Mucosa of descending colon (tissue), 3 donors: ENCODE results near the gene VPS36. TPM values are rescaled to one million over a fixed set of nuclear protein-coding genes. Genes with fewer than 3 reads are reported as not detected.

ENCODE experiments used
- ATAC-seq: fragments of 200-7000 bp; cut with Tn5 transposase; one replicate; pipeline ENCODE4 v1.9.1; 2020; ENCODE audit warnings: mild to moderate bottlenecking, moderate library complexity
- DNase-seq, 3 donors: peaks; one replicate each; pipeline ENCODE4 v3.0.0-alpha.2; 2020
- H3K36me3 ChIP-seq: fragments of 200-600 bp; one replicate; pipeline ENCODE4 v1.8.0; 2021; ENCODE audit warnings: low read depth, mild to moderate bottlenecking
- H3K4me1 ChIP-seq: fragments of 200-600 bp; one replicate; pipeline ENCODE4 v1.8.0; 2021; ENCODE audit warnings: low read depth, mild to moderate bottlenecking
- H3K4me3 ChIP-seq: fragments of 200-600 bp; one replicate; pipeline ENCODE4 v1.8.0; 2021; ENCODE audit warnings: mild to moderate bottlenecking
- H3K9me3 ChIP-seq: fragments of 200-600 bp; one replicate; pipeline ENCODE4 v1.8.0; 2021; ENCODE audit warnings: mild to moderate bottlenecking
- CTCF ChIP-seq: fragments of 200-600 bp; IDR thresholded peaks from one replicate; pipeline ENCODE4 v1.8.0; 2022; ENCODE audit warnings: antibody characterized with exemption, mild to moderate bottlenecking
- intact Hi-C, 2 donors: fragments of 100-400 bp; cut with DNase I in 1 of 2; cut with micrococcal nuclease in 1 of 2; formaldehyde crosslinking; loops; one replicate each; pipeline versions ENCODE4 v1.11.0 to v1.11.1; 2022; cut with DNase I, micrococcal nuclease
- total RNA-seq, 3 donors: library from RNA; stranded (reverse); fragmentation: NEBNext Ultra II Directional in 2 of 3; extraction: Animal tissue kit (Norgen Biotek cat#: 25700) in 2 of 3; gene quantifications; one replicate each; pipeline versions ENCODE4 v1.2.1 to v1.2.4, GENCODE V29; 2021 to 2023
- donor health status: DM: no; HTN: no; CAD: no; lungs with moderate emphysema.
- donor health status: DM: no; HTN: no; CAD: no.
- donor health status: DM: no; HTN: yes; CAD: no.

Gene VPS36
- total RNA-seq, 3 donors from 2014 or later: 44.3 to 71.3 (median 58.1) TPM

GRCh38 chr13:52447815-52448552 is 2.5 kb downstream of the VPS36 start:
- DNase-seq: no peak

GRCh38 chr13:52447354-52447753 is 3.1 kb downstream of the VPS36 start:
- ATAC-seq: no peak
- TF ChIP-seq CTCF: no peak

More at GRCh38 chr13:52447815-52448552, 2.5 kb downstream of the VPS36 start:
- no peak for ATAC-seq
- intact Hi-C loops: no loop called here
- peaks cover 20% of the 10 kb centered on the region for H3K4me1 ChIP-seq
- H3K36me3 ChIP-seq: no peaks in the 10 kb centered on the region
- no peak for TF ChIP-seq CTCF
- H3K4me3 ChIP-seq: no peak overlapping the region
- H3K9me3 ChIP-seq: no peaks in the 10 kb centered on the region

GRCh38 chr13:52446265-52446664 is 4.2 kb downstream of the VPS36 start:
- H3K36me3 ChIP-seq: no peaks in the 10 kb centered on the region
- TF ChIP-seq CTCF: no peak
- no peaks in the 10 kb centered on the region for H3K9me3 ChIP-seq
- H3K4me3 ChIP-seq: no peak overlapping the region
- ATAC-seq: no peak
- DNase-seq: no peak
- intact Hi-C loops: no loop called here
- peaks cover 20% of the 10 kb centered on the region for H3K4me1 ChIP-seq

More at GRCh38 chr13:52447354-52447753, 3.1 kb downstream of the VPS36 start:
- no peaks in the 10 kb centered on the region for H3K36me3 ChIP-seq
- no peak overlapping the region for H3K4me3 ChIP-seq
- no peaks in the 10 kb centered on the region for H3K9me3 ChIP-seq
- intact Hi-C loops: no loop called here
- H3K4me1 ChIP-seq: peaks cover 20% of the 10 kb centered on the region
- no peak for DNase-seq

- Histone ChIP-seq H3K36me3 (no peaks in the 10 kb centered on the region), H3K9me3 (no peaks in the 10 kb centered on the region), H3K4me1 (no peaks in the 10 kb centered on the region), H3K4me3 (no peak overlapping the region)
- TF ChIP-seq CTCF: no peak
- ATAC-seq: no peak
- intact Hi-C loops: no loop called here
- DNase-seq: no peak
Measured at GRCh38 chr13:52432456-52432855, 18.0 kb downstream of the VPS36 start.

- no peak overlapping the region for H3K4me3 ChIP-seq
- DNase-seq: no peak
- peak; percentile 66 for ATAC-seq
- TF ChIP-seq CTCF: no peak
- no peaks in the 10 kb centered on the region for H3K4me1 ChIP-seq
- intact Hi-C loops: no loop called here
- H3K9me3 ChIP-seq: no peaks in the 10 kb centered on the region
- H3K36me3 ChIP-seq: no peaks in the 10 kb centered on the region
Measured at GRCh38 chr13:52428295-52428694, 22.1 kb downstream of the VPS36 start.
